Colonic mucosa (tissue), 4 donors: ENCODE measurements around the gene HDAC4. TPM values are rescaled to one million over a fixed set of nuclear protein-coding genes. Genes with fewer than 3 reads are reported as not detected.

Experiments
- DNase-seq: peaks from one replicate; pipeline ENCODE4 v3.0.0-alpha.2; 2020
- H3K27ac ChIP-seq: fragments of 200-600 bp; one replicate; pipeline ENCODE4 v1.8.0; 2021
- H3K27me3 ChIP-seq: fragments of 200-600 bp; one replicate; pipeline ENCODE4 v1.8.0; 2021
- H3K36me3 ChIP-seq: fragments of 200-600 bp; one replicate; pipeline ENCODE4 v1.8.0; 2021
- H3K4me1 ChIP-seq: fragments of 200-600 bp; one replicate; pipeline ENCODE4 v1.8.0; 2021; ENCODE audit warnings: mild to moderate bottlenecking
- H3K4me3 ChIP-seq: fragments of 200-600 bp; one replicate; pipeline ENCODE4 v1.8.0; 2021
- H3K9ac ChIP-seq, 2 donors: one replicate each; pipeline ENCODE4 v1.7.0; 2013; ENCODE audit warnings: control low read depth in 2 of 2, low read depth in 2 of 2, low read length in 2 of 2
- H3K9me3 ChIP-seq: fragments of 200-600 bp; one replicate; pipeline ENCODE4 v1.8.0; 2021
- intact Hi-C: fragments of 100-400 bp; cut with DNase I; formaldehyde crosslinking; loops from one replicate; pipeline ENCODE4 v1.14.1; 2022
- total RNA-seq, 2 donors: library from RNA; stranded (reverse); fragmentation: NEBNext Ultra II Directional in 1 of 2; extraction: Animal tissue kit (Norgen Biotek cat#: 25700) in 1 of 2; gene quantifications; one replicate each; pipeline ENCODE4 v1.2.1, GENCODE V29; 2021
- TF ChIP-seq, protein P1 (sequence below): fragments of 200-600 bp; IDR thresholded peaks from one replicate; pipeline ENCODE4 v1.8.0; 2022; ENCODE audit warnings: antibody characterized with exemption, mild to moderate bottlenecking
- donor health status: healthy.
- donor health status: DM: no; HTN: no; CAD: no.
- donor health status: DM: no; HTN: no; CAD: no.

Gene HDAC4
- total RNA-seq, 2 donors from 2014 or later, result 35.3 to 46.8 TPM

DNA sequence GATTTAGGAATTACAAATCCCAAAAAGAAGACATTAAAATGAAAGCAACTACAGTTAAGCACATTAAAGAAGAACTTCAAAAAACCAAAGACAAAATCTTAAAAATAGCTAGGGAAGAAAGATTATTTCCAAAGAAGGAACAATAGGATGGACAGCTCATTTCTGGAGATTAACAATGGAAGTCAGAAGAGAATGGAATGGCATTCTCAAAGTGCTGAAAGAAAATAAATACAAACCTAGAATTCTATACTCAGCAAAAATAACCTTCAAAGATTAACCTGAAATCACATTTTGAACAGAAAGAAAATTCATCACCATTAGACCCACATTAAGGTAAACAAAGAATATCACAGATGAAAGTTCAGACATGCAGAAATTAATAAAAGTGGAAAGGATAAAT lies 229.2 kb downstream of the HDAC4 start:
- Histone ChIP-seq H3K27ac (no peak overlapping the region), H3K27me3 (no peaks in the 10 kb centered on the region), H3K9me3 (no peaks in the 10 kb centered on the region), H3K36me3 (no peaks in the 10 kb centered on the region), H3K4me1 (no peaks in the 10 kb centered on the region), H3K4me3 (no peak overlapping the region), H3K9ac (no peak overlapping the region)
- DNase-seq, result no peak
- intact Hi-C loops, result no loop called here
- TF ChIP-seq, protein P1, sequence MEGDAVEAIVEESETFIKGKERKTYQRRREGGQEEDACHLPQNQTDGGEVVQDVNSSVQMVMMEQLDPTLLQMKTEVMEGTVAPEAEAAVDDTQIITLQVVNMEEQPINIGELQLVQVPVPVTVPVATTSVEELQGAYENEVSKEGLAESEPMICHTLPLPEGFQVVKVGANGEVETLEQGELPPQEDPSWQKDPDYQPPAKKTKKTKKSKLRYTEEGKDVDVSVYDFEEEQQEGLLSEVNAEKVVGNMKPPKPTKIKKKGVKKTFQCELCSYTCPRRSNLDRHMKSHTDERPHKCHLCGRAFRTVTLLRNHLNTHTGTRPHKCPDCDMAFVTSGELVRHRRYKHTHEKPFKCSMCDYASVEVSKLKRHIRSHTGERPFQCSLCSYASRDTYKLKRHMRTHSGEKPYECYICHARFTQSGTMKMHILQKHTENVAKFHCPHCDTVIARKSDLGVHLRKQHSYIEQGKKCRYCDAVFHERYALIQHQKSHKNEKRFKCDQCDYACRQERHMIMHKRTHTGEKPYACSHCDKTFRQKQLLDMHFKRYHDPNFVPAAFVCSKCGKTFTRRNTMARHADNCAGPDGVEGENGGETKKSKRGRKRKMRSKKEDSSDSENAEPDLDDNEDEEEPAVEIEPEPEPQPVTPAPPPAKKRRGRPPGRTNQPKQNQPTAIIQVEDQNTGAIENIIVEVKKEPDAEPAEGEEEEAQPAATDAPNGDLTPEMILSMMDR, result no peak

DNA sequence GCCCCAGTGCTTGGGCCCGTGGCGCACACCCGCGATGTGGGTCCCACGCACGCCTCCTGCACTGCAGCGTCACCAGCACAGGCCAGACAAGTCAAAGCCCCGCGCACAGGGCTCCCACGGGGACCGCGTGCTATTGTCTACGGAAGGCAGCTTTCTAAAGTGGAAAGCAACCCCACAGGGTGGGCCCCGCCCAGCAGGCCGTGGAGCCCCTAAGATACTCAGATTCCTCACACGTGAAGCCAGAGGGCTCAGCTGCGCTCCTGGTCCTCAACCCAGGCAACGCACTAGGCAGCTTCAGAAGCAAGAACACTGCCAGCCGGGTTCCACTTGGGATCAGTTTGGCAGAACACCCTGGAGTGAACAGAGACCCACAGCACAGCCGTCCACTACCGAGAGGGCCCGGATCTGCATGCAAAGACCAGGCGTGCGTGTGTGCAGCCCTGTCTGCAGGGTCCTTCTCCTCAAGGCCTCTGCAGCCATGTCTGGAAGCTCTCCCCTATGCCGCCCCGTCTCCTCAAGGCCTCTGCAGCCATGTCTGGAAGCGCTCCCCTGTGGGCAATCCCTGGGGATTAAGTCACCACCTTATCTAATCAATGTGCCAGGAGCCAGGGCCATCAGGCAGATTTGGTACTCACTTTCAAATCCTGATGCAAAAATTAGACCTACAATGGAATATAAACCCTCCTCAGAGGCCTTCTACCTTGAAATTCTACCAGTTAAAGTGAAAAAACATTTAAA lies 231.3 kb downstream of the HDAC4 start:
- H3K36me3 ChIP-seq, result no peaks in the 10 kb centered on the region
- H3K27ac ChIP-seq, result no peak overlapping the region
- H3K4me3 ChIP-seq, result no peak overlapping the region
- DNase-seq, result no peak
- H3K9ac ChIP-seq, result no peak overlapping the region
- no peaks in the 10 kb centered on the region for H3K9me3 ChIP-seq
- TF ChIP-seq, protein P1, result no peak
- H3K27me3 ChIP-seq, result no peaks in the 10 kb centered on the region
- H3K4me1 ChIP-seq, result no peaks in the 10 kb centered on the region
- intact Hi-C loops, result no loop called here

DNA sequence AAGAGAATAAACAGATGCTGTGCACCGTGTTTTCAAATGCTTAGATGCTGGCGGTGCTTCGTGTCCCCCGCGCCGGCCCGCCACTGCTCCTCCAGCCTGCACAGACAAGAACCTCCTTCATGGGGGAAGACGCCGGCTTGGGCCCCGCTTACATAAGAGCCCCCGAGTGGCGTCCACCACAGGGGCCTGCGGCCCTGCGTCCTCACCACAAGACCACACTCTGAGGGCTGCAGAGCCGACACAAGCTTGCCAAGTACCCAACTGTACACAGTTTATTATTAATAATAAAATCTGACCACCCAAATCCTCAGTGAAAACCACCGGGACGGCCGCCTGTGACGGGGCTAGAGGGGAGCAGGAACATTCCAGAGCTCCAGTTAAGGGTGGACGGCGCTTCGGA lies 232.2 kb downstream of the HDAC4 start:
- H3K4me3 ChIP-seq, result no peak overlapping the region
- H3K27me3 ChIP-seq, result no peaks in the 10 kb centered on the region
- no peaks in the 10 kb centered on the region for H3K4me1 ChIP-seq
- no peak for DNase-seq
- no peak overlapping the region for H3K27ac ChIP-seq
- H3K9me3 ChIP-seq, result no peaks in the 10 kb centered on the region
- no peak overlapping the region for H3K9ac ChIP-seq
- intact Hi-C loops, result no loop called here
- no peaks in the 10 kb centered on the region for H3K36me3 ChIP-seq
- TF ChIP-seq, protein P1, result no peak

DNA sequence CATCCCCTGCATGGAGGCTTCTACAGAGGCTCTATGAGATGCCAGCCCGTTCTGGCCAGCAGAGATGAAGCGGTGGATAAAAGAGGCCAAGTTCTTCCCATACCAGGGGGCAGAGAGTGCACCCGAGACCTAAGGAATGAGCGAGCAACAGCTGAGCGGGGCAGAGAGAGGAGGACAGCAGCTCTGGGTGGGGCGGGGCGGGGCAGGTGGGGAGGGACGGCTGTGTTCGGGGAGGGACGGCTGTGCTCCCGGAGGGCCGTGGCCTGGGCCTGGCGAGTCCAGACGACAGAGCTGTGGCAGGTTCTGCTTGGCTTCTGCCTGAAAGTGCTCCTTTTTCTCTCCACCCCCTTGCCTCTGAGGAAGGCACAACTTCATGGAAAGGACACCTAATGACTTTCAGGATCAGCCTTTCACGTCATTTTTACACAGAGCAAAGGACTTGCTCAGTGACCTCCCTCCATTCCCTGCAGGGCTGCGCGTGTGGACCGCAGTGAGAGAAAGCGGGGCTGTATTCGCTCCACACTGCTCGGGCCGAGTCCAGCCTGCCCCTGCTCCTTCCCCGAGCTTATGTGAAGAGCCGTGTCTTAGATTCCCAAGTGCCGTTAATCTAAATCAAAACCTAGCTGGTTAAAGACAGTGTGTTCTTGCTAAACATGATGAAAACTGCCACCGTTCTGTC lies 232.9 kb downstream of the HDAC4 start:
- no peak overlapping the region for H3K9ac ChIP-seq
- no peak for DNase-seq
- TF ChIP-seq, protein P1, result no peak
- no peaks in the 10 kb centered on the region for H3K4me1 ChIP-seq
- no peaks in the 10 kb centered on the region for H3K36me3 ChIP-seq
- no peaks in the 10 kb centered on the region for H3K27me3 ChIP-seq
- no peaks in the 10 kb centered on the region for H3K9me3 ChIP-seq
- no peak overlapping the region for H3K27ac ChIP-seq
- H3K4me3 ChIP-seq, result no peak overlapping the region
- intact Hi-C loops, result no loop called here

DNA sequence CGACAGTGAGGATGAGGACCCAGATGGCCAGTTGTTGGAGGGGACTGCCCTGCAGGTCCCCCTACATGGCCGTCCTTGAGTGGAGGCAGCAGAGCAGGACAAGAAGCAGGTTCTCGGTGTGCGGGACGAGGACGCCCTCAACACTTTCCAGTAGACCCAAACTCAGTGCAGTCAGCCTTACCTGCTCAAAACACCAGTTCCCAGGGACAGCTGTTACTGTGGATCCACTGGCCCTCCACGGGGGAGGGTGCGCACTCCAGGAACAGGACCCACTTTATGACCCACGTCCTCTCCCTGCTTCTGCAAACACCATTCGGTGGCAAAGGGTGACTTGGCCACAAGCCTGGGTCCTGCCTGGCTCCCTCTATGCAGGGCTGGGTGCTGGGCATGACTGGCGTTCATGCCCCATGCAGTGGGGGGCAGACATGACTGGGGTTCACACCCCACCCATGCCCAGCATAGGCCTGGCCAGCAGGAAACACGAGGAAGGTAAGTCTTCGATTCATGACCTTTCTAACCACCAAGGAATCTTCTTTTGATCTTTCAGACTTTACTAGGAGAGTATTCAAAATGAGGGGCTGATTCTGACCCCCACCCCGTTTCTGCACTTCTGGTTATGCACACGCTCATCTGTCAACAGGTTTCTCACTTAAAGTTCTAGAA lies 233.7 kb downstream of the HDAC4 start:
- TF ChIP-seq, protein P1, result no peak
- Histone ChIP-seq H3K27me3 (no peaks in the 10 kb centered on the region), H3K9me3 (no peaks in the 10 kb centered on the region), H3K27ac (no peak overlapping the region), H3K36me3 (no peaks in the 10 kb centered on the region), H3K4me3 (no peak overlapping the region), H3K9ac (no peak overlapping the region), H3K4me1 (no peaks in the 10 kb centered on the region)
- DNase-seq, result no peak
- intact Hi-C loops, result no loop called here
